CD14-positive monocyte (primary cell): ENCODE measurements around the gene DNAJB12. TPM values are rescaled to one million over a fixed set of nuclear protein-coding genes. Genes with fewer than 3 reads are reported as not detected.
A peak's percentile ranks its signal among the peaks of the same experiment; 100 is the strongest.

ENCODE experiments used
- DNase-seq, 3 donors: peaks; one replicate each; pipeline ENCODE4 v3.0.0-alpha.2; 2011 to 2022
- H2AFZ ChIP-seq: 2 replicates; pipeline ENCODE4 v1.6.0; 2012; ENCODE audit warnings: mild to moderate bottlenecking, low read depth, low read length, inconsistent platforms; ENCODE audit not compliant: insufficient read depth, poor library complexity, severe bottlenecking
- H3K27ac ChIP-seq, 2 donors: 1 replicate in 1 of 2; 2 replicates in 1 of 2; pipeline ENCODE4 v1.5.1; 2012 to 2013; ENCODE audit warnings: low read length in 2 of 2, control low read depth in 1 of 2, inconsistent platforms in 1 of 2, low read depth in 1 of 2, mild to moderate bottlenecking in 1 of 2
- H3K27me3 ChIP-seq, 2 donors: one replicate each; pipeline versions ENCODE4 v1.6.0 to v1.6.1; 2011 to 2013; ENCODE audit warnings: low read length in 2 of 2; ENCODE audit not compliant: control insufficient read depth in 2 of 2, insufficient read depth in 2 of 2
- H3K36me3 ChIP-seq, 2 donors: replicated peaks in 1 of 2; 1 replicate in 1 of 2; 2 replicates in 1 of 2; pipeline versions ENCODE4 v1.5.1 to v1.6.1; 2012 to 2013; ENCODE audit warnings: low read length in 2 of 2, control low read depth in 1 of 2, inconsistent platforms in 1 of 2, mild to moderate bottlenecking in 1 of 2; ENCODE audit not compliant: insufficient read depth in 2 of 2, control insufficient read depth in 1 of 2
- H3K4me1 ChIP-seq, 2 donors: 1 replicate in 1 of 2; 2 replicates in 1 of 2; pipeline versions ENCODE4 v1.5.1 to v1.6.1; 2012 to 2013; ENCODE audit warnings: low read length in 2 of 2, control low read depth in 1 of 2, inconsistent platforms in 1 of 2, mild to moderate bottlenecking in 1 of 2, moderate library complexity in 1 of 2; ENCODE audit not compliant: insufficient read depth in 2 of 2, control insufficient read depth in 1 of 2
- H3K4me2 ChIP-seq: replicated peaks from 2 replicates; pipeline ENCODE3; 2012; ENCODE audit warnings: low read length, moderate library complexity, mild to moderate bottlenecking; ENCODE audit not compliant: poor library complexity, severe bottlenecking; ENCODE audit errors: extremely low read depth
- H3K4me3 ChIP-seq, 3 experiments: fragments of 200-600 bp in 1 of 3; sonication (generic) in 1 of 3; replicated peaks in 1 of 3; 1 replicate in 2 of 3; 2 replicates in 1 of 3; pipeline ENCODE4 v1.5.1; 2011 to 2013; ENCODE audit warnings: low read length in 3 of 3, mild to moderate bottlenecking in 3 of 3, control low read depth in 2 of 3, low read depth in 2 of 3, inconsistent platforms in 1 of 3, moderate library complexity in 1 of 3
- H3K79me2 ChIP-seq: 2 replicates; pipeline ENCODE4 v1.6.0; 2012; ENCODE audit warnings: mild to moderate bottlenecking, control low read depth, inconsistent platforms, low read length, moderate library complexity; ENCODE audit not compliant: insufficient read depth
- H3K9ac ChIP-seq: 2 replicates; pipeline ENCODE4 v1.6.0; 2017; ENCODE audit warnings: low read length, mild to moderate bottlenecking; ENCODE audit not compliant: insufficient read depth, poor library complexity, severe bottlenecking
- H3K9me3 ChIP-seq, 2 donors: replicated peaks in 1 of 2; 1 replicate in 1 of 2; 2 replicates in 1 of 2; pipeline versions ENCODE4 v1.5.1 to v1.6.1; 2012 to 2013; ENCODE audit warnings: low read length in 2 of 2, control low read depth in 1 of 2; ENCODE audit not compliant: control insufficient read depth in 1 of 2, insufficient read depth in 1 of 2
- H4K20me1 ChIP-seq: 2 replicates; pipeline ENCODE4 v1.6.0; 2012; ENCODE audit warnings: mild to moderate bottlenecking, low read length, control low read depth, moderate library complexity; ENCODE audit not compliant: insufficient read depth
- H3K27ac Mint-ChIP-seq, 7 donors: one replicate each; pipeline ENCODE4 v1.8.0; 2020; ENCODE audit warnings: mild to moderate bottlenecking in 7 of 7, mixed read lengths in 7 of 7, moderate library complexity in 6 of 7, inconsistent platforms in 2 of 7
- H3K27me3 Mint-ChIP-seq, 3 donors: one replicate each; pipeline ENCODE4 v1.8.0; 2021 to 2022; ENCODE audit warnings: low read depth in 3 of 3, mild to moderate bottlenecking in 3 of 3, mixed read lengths in 3 of 3, moderate library complexity in 3 of 3, inconsistent platforms in 1 of 3
- H3K36me3 Mint-ChIP-seq, 2 donors: one replicate each; pipeline ENCODE4 v1.8.0; 2020; ENCODE audit warnings: mixed read lengths in 2 of 2, inconsistent platforms in 1 of 2, mild to moderate bottlenecking in 1 of 2
- H3K4me1 Mint-ChIP-seq: one replicate; pipeline ENCODE4 v1.8.0; 2020; ENCODE audit warnings: mild to moderate bottlenecking, mixed read lengths
- H3K4me3 Mint-ChIP-seq, 2 donors: one replicate each; pipeline ENCODE4 v1.8.0; 2020; ENCODE audit warnings: mild to moderate bottlenecking in 2 of 2, mixed read lengths in 2 of 2, moderate library complexity in 1 of 2
- H3K9me3 Mint-ChIP-seq, 7 donors: one replicate each; pipeline ENCODE4 v1.8.0; 2020 to 2022; ENCODE audit warnings: mixed read lengths in 7 of 7, mild to moderate bottlenecking in 6 of 7, moderate library complexity in 6 of 7, inconsistent platforms in 2 of 7
- CTCF ChIP-seq: fragments of 200-600 bp; IDR thresholded peaks from one replicate; pipeline ENCODE4 v1.8.0; 2022; ENCODE audit warnings: antibody characterized with exemption, mild to moderate bottlenecking
- WGBS: methylation state at CpG from one replicate; pipeline ENCODE4 v1.1.5; 2013; ENCODE audit warnings: missing lambda C conversion rate; ENCODE audit not compliant: insufficient coverage; 5-methylcytosine and 5-hydroxymethylcytosine counted together
- intact Hi-C, 2 donors: fragments of 100-400 bp; cut with micrococcal nuclease; formaldehyde crosslinking; loops; one replicate each; pipeline versions ENCODE4 v1.15.0 to v1.15.1; 2023
- polyA plus RNA-seq, 3 donors: library from polyadenylated mRNA; depleted of rRNA in 1 of 3; unstranded in 2 of 3; stranded (reverse) in 1 of 3; fragments of 300-500 nt in 2 of 3; fragments of >200 nt in 1 of 3; fragmentation: Illumina TruSeq in 2 of 3; gene quantifications; 1 replicate in 2 of 3; 2 replicates in 1 of 3; pipeline ENCODE4 v1.2.3, GENCODE V29; 2012 to 2021

The DNAJB12 gene
- polyA plus RNA-seq, 3 donors: 26.5 to 42.5 (median 37.9) TPM

- WGBS: 79% methylated on average over 8 of the region's 10 CpGs
- Histone ChIP-seq H3K36me3 (no peaks in the 10 kb centered on the region), H3K79me2 (peaks cover 10% of the 10 kb centered on the region), H4K20me1 (no peaks in the 10 kb centered on the region), H3K9me3 (no peaks in the 10 kb centered on the region), H3K4me3 (peak overlapping the region in 1 of 3 experiments; percentile 4), H3K27ac (peak overlapping the region in 1 of 2 donors; percentile 100), H3K4me2 (peak overlapping the region; percentile 25), H3K9ac (peak overlapping the region; percentile 34), H2AFZ (peak overlapping the region; percentile 10), H3K27me3 (no peaks in the 10 kb centered on the region), H3K4me1 (peaks cover 71 to 76% of the 10 kb centered on the region in 2 donors)
- Mint-ChIP-seq H3K4me3 (no peak overlapping the region), H3K4me1 (peaks cover 74% of the 10 kb centered on the region), H3K27me3 (peaks cover 0 to 5% (median 4%) of the 10 kb centered on the region in 3 donors), H3K9me3 (peaks cover 0 to 8% (median 0%) of the 10 kb centered on the region in 7 donors), H3K36me3 (no peaks in the 10 kb centered on the region), H3K27ac (peak overlapping the region in 3 of 7 donors; percentile 14 to 63 (median 22))
- no peak for TF ChIP-seq CTCF
- DNase-seq: no peak
- intact Hi-C loops: loop anchor here in 1 of 2 donors (5.0 kb wide), 1 partner anchor 946 kb away; no protein-coding TSS in a partner anchor
Measured at GRCh38 chr10:72323108-72323749, 31.5 kb downstream of the DNAJB12 start.

GRCh38 chr10:72322280-72323058 lies 32.2 kb downstream of the DNAJB12 start:
- H3K9ac ChIP-seq: no peak overlapping the region
- peaks cover 76% of the 10 kb centered on the region for H3K4me1 Mint-ChIP-seq
- no peak overlapping the region for H3K4me2 ChIP-seq

More at GRCh38 chr10:72322280-72323058, 32.2 kb downstream of the DNAJB12 start:
- Histone ChIP-seq H3K36me3 (no peaks in the 10 kb centered on the region), H3K4me1 (peaks cover 74 to 76% of the 10 kb centered on the region in 2 donors), H3K9me3 (no peaks in the 10 kb centered on the region), H3K4me3 (no peak overlapping the region), H3K27me3 (no peaks in the 10 kb centered on the region), H3K27ac (peak overlapping the region in 1 of 2 donors; percentile 100), H3K79me2 (peaks cover 10% of the 10 kb centered on the region), H4K20me1 (no peaks in the 10 kb centered on the region), H2AFZ (no peak overlapping the region)
- 82% methylated on average over 5 of the region's 16 CpGs for WGBS
- Mint-ChIP-seq H3K36me3 (no peaks in the 10 kb centered on the region), H3K27me3 (peaks cover 0 to 5% (median 4%) of the 10 kb centered on the region in 3 donors), H3K9me3 (peaks cover 0 to 8% (median 0%) of the 10 kb centered on the region in 7 donors), H3K27ac (peak overlapping the region; percentile 30 to 100 (median 73)), H3K4me3 (peak overlapping the region in 1 of 2 donors; percentile 13)
- intact Hi-C loops: loop anchor here in 1 of 2 donors (5.0 kb wide), 1 partner anchor 945 kb away; no protein-coding TSS in a partner anchor
- peak in 1 of 3 donors; percentile 41 for DNase-seq
- no peak for TF ChIP-seq CTCF
